Lower leg skin (tissue), 3 donors: ENCODE data around the gene CROT.
"Not testable (repeated sequence)": the region's sequence is repeated elsewhere in the genome, so short reads cannot be mapped to it uniquely, and the experiment has no call there.

Experiments
- POLR2A ChIP-seq, 2 donors: fragments of 450-650 bp; IDR thresholded peaks; one replicate each; pipeline ENCODE4 v1.6.1; 2016 to 2017; ENCODE audit warnings: antibody characterized with exemption in 2 of 2, mild to moderate bottlenecking in 1 of 2, moderate library complexity in 1 of 2
- TF ChIP-seq, protein P1 (sequence below), 3 donors: fragments of 450-650 bp; IDR thresholded peaks; one replicate each; pipeline ENCODE4 v1.5.1; 2016; ENCODE audit warnings: antibody characterized with exemption in 3 of 3, mild to moderate bottlenecking in 3 of 3, moderate library complexity in 2 of 3

DNA sequence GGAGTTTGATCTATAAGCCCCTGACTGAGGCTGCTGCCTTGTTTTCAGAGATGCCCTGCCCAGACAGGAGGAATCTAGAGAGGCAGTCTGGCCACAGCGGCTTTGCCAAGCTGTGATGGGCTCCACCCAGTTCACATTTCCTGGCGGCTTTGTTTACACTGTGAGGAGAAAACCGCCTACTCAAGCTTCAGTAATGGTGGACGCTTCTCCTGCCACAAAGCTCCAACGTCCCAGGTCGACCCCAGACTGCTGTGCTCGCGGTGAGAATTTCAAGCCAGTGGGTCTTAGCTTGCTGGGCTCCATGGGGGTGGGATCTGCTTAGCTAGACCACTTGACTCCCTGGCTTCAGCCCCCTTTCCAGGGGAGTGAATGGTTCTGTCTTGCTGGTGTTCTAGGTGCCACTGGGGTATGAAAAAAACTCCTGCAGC lies 26.3 kb upstream of the CROT start:
- not testable (repeated sequence) for TF ChIP-seq POLR2A (IDR thresholded peaks at IDR 0.05)
- TF ChIP-seq, protein P1, sequence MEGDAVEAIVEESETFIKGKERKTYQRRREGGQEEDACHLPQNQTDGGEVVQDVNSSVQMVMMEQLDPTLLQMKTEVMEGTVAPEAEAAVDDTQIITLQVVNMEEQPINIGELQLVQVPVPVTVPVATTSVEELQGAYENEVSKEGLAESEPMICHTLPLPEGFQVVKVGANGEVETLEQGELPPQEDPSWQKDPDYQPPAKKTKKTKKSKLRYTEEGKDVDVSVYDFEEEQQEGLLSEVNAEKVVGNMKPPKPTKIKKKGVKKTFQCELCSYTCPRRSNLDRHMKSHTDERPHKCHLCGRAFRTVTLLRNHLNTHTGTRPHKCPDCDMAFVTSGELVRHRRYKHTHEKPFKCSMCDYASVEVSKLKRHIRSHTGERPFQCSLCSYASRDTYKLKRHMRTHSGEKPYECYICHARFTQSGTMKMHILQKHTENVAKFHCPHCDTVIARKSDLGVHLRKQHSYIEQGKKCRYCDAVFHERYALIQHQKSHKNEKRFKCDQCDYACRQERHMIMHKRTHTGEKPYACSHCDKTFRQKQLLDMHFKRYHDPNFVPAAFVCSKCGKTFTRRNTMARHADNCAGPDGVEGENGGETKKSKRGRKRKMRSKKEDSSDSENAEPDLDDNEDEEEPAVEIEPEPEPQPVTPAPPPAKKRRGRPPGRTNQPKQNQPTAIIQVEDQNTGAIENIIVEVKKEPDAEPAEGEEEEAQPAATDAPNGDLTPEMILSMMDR (IDR thresholded peaks at IDR 0.05): not testable (repeated sequence)
